Renal pelvis (tissue), 4 donors: ENCODE results near the gene IKZF3. TPM values are rescaled to one million over a fixed set of nuclear protein-coding genes. Genes with fewer than 3 reads are reported as not detected.
"Not testable (repeated sequence)": the region's sequence is repeated elsewhere in the genome, so short reads cannot be mapped to it uniquely, and the experiment has no call there.

Experiments
- DNase-seq: peaks from one replicate; pipeline ENCODE4 v3.0.0-alpha.2; 2013
- polyA plus RNA-seq, 3 donors: library from polyadenylated mRNA; unstranded; fragments of 120-200 nt; gene quantifications; one replicate each; pipeline ENCODE4 v1.2.1, GENCODE V29; 2013; ENCODE audit not compliant: insufficient read length in 3 of 3

Gene IKZF3
- polyA plus RNA-seq, 3 donors: 0.23 to 0.33 (median 0.30) TPM

DNA sequence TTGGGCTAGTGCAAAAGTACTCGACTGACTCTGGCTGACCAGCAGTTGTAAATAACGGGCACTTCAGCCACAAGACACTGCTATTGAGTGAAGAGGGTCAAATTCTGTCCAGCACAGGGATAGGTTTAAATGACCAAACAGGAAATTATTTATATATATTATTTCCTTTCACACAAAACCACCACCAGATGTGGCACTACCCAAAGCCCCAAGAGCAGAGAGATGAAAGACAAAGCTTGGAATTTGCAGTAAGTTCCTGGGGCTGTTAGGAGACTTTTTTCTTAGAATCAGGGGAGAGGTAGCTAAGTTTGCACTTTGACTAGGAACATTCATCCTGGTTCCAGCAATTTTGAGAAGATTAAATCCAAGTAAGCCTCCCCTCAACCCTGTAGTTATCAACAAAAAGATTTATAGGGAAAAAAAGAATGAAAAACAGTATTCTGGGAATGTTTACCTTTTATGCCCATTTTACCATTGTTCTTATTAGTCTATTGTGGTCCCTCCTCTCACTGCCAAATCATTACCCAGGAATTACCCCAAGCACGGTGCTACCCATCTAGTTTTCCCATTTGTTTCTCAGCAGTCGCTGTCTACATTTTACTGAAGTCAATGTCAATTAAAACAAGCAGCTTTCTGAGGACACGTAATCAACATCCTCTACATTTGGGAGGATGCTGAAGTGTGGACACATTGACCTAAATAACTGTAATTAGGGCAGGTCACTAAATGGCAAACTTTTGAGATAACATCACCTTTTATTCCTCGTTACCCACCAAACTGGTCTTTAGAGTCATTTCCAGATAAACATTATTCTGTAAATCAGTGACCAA is 82.9 kb downstream of the IKZF3 start:
- no peak for DNase-seq

DNA sequence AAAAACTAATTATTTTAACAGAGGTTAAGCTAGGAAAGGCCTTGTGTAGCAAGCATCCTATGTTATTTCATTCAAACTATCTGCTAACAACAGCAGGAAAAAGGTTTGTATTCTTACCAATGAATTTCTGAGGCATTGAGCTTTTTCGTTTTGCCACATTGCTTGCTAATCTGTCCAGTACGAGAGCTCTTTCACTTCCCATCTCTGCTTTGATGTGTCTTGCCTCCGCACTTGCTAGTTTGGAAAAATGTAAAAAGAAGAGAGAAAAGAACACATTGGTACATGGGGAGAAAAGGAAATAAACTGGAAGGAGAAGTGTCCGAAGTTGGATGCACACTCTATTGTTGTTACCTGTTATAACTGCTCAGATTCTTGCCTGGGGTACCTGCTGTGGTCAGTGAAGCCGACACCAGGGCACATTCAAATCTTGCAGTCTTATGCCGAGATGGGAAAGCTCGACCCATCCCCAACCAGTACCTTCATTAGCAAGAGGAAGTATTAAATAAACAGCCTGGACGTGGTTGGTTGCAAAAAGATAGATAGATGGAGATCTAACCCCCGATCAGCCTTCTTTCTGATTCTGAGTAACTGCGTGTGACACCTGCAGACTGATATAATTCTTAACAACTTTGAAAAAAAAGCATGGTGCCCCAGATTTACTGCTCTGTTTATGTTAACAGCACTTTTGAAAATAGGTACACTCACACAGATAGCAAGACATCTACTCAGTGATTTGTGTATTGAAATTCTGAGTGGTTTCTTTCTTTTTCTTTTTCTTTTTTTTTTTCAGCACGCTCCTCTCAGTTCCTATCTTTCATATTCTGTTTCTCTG is 86.4 kb downstream of the IKZF3 start:
- no peak for DNase-seq

DNA sequence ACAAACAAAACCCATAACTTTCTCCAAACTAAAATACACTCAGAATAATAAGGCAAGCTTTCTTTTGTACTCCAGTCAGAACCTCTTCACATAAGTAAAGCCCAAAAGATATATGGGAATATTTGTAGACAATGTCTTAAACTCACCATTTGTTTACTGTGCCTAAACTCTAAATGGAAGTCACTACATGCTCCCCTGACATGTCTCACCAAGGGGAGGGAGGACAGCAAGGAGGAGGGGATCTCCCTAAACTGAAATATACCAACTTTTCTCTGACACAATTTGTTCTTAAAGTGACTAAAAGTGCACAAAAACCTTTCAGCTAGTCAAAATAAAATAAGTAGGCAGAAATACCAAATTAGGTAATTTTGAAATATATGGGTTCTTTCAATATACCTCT is 87.9 kb downstream of the IKZF3 start:
- DNase-seq: no peak

DNA sequence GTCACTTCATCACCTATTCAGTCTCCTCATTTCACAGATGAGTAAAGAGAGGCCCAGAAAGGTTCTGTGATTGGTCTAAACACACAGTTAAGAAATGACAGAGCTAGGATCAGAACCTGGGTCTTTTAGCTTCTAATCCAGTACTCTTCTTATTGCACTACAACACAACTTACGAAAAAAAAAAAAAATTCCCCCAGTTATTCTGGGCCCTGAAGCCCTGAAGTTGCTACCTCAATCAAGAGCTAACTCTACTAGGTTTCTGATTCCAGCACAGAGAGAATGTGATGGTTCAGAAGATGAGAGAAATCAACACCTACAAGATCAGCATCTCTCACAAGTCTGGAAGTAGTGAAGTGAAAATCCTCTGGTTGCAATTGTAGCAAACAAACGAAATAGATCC is 89.1 kb downstream of the IKZF3 start:
- no peak for DNase-seq

DNA sequence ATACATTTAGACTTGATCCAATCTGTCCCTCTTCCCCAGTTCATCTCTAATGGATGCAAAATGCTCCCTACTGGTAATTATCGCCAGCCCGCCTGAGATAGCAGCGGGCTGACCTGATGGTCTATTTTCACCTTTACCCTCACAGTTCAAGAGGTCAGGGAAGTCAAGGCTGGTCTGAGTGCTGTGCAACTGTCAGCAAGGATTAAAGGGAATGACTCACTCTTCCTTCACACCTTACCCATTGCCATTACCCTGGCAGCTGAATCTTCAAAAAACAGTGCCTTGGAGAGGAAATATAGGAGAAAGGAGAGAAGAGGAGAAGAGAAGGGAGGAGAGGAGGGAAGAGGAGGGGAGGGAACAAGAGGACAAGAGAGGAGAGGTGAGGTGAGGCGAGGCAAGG is 90.1 kb downstream of the IKZF3 start:
- no peak for DNase-seq

DNA sequence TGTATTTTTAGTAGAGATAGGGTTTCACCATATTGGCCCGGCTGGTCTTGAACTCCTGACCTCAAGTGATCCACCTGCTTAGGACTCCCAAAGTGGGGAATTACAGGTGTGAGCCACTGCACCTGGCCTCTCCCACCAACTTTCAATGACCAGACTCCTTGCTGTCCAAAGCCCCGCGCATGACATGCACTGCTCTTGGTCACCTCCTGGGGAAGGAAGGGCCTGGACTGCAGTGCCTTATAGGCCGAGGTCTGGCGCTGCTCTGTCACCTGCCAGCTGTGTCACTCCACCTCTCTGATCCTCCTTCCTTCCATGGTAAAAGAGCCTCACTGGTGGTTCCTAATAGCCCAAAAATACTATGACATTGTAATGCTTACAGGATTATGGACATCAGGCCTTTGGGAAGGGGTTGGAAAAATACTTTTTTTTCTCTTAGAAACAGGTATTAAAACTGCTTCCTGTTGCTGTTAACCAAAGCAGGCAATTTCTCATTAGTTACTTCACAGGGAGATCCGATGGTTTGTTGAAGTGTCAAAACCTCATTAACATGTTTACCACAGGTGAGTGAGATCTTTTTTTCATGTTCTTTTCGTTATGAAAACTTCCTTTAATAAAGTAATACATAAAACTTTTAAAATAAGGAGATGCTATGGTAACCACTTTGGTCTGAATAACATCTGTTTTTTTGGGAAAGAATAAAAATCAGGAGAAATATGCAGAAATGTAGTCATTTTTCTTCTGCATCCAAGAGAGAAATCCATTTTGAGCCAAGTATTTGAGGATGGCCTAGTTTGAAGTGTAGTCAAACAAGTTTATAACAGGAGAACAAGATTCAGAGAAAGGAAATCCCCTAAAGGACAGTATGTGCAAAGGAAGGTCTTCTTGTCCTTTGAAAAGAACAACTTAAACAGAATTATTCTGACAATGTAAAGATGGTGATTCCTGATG is 90.9 kb downstream of the IKZF3 start:
- no peak for DNase-seq

DNA sequence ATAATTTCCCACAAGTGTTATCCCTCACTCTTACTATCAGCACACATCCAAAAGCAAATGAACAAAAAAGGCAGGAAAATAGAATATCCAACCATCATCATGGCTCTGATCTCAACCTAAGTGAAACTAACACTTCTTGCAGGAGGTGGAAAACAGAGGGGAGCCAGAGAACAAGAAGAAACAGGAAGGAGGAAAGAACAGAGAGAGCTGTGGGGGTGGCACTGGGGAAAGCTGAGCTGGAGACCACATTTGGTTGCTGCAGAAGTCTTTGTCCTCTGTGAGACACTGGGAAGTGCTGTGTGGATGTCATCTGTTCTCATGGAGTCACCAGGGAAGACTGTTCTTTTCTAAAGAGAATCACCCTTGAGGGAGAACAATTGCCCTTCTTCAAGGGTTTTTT is 91.7 kb downstream of the IKZF3 start:
- DNase-seq: no peak

DNA sequence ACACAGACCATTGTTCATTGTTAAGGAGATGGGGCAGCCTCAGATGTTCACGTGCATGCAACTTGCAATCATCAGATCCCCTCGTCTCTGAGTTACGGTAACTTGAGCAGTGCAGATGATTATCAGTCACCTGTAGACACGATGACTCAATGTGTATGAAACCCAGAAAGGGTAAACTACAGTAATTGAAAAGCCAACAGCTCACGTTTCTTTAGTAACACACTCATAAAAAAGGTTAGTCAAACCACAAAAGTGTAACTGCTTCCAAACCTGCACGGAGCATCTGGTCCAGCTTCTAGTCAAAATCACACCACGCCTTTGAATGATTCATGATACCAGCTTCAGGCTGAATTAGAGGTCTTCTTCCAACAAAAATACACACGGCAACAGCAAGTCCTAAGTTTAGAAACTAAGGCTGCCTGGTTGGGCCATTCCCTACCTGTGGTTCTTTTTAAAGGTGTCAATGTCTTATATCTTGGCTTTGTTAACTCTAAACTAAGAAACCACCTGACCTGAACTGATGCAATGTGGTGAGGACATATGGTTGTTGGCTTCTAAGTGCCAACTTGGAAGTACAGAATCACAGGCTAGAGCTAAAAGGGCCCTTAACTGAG is 94.0 kb downstream of the IKZF3 start:
- no peak for DNase-seq

DNA sequence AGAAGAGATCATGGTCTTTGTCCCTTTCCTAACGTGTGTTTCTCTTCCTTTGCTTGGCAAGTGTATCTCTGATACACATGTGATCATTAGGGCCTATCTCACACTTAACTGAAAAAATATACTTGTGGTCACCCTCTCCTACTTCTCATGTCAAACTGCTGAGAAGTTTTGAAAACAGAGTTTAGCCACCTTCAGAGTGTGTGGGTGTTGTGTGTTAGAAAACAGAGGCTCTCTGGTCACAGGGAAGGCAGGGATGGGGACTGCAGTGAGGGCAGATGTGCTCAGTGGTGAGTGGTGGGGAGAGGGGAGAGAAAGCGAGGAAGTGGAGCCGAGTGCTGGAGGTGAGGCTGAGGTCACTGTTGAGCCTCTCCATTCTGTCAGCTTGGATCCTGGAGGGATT is 97.0 kb downstream of the IKZF3 start:
- no peak for DNase-seq

DNA sequence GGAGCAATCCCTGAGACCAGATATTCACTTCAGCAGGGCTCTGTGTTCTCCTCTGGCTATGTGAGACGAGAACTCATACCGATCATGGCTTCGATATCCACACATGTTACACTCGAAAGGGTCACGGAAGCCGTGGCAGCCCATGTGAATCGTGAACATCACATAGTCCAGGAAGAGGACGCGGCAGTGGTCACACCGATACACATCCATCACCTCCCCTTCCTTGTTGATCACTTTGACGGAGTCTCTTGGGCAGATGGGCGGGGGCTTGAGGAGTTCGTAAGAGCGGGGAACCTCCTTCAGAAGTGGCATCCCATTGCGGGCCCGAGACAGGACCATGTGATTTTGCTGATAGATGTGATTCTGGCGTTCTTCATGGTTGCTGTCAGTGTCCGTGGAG is 98.3 kb downstream of the IKZF3 start:
- DNase-seq: no peak

DNA sequence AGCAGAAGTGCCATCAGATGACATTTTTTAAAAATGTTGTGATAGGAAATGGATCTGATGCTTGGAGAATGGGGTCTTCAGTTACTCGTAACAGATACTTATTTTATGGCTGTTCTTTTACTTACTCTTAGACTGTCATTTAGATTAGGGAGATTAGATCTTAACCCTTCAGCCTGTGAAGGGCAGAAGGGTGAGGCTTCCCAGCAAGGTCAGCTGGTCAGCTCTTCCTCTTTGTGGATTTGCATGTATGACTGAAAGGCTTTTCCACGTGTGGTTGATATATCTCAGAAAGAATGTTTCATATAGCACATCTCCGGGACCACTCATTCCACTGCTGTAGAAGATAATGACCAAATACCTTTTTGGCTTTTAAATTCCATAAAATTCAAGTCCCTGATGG is 98.9 kb downstream of the IKZF3 start:
- DNase-seq: no peak

DNA sequence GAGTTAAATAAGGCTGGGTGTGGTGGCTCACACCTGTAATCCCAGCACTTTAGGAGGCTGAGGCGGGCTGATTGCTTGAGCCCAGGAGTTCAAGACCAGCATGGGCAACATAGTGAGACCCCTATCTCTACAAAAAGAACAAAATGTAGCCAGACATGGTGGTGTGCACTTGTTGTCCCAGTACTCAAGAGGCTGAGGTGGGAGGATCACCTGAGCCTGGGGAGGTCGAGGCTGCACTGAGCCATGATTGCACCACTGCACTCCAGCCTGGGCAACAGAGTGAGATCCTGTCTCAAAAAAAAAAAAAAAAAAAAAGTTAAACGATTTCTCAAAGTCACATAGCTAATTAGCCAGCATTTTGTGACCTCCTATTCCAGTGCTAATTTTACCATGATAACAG is 99.9 kb downstream of the IKZF3 start:
- not testable (repeated sequence) for DNase-seq

DNA sequence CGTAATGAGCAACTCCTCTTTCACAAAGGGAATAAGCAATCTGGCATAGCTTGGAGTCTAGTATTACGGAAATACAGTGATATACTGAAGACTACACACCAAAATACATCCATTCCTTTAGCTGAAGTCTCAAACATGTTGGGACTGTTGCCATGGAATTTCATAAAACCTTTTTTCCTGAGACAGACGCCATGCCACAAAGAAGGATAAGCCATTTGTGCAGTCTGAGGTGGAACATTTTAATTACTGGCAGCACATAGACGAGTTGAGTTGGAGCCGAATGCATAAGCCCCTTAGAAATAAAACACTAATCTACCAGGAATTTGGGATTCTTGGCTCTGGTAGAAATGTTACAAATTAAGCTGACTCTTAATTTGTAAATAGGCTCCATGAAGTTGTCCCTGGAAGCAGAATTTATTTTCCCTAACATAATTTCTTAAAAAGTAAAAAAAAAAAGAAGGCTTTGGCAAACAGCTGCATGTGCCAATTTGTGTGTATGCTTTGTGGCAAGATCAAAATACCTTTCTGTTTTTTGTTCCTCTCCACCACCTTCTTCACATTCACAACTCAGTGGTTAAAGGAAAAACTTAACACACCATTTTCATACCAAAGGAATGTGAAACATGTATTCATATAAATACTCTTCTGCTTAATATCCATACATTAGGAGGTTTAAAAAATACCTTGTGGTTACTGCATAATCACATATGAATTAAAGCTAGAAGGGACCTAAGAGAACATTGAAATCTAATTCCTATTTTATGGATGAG is 100.9 kb downstream of the IKZF3 start:
- no peak for DNase-seq

DNA sequence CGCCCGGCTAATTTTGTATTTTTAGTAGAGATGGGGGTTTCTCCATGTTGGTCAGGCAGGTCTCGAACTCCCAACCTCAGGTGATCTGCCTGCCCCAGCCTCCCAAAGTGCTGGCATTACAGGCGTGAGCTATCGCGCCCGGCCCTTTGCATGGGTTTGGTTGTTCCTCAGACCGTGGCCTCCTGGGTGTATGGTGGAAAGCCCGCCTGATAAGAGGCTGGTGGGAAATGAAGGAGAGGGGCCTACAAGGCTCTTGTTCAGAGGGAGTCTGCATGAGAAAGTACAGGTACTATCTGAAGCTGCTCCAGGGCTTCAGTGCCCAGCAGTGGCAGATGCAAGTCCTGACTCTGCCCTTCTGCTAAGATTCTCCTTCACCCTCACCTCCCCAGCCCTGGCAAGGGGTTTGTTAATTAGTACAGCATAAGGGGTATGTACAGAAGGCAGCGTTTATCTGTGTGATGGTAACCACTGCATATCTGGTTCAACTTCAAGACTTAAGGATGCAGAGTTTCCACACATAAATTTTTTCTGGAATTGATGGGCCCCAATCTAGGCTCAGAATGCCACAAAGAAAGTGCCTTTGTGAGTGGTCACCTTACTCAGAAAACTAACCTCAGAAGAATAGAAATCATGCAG is 102.1 kb downstream of the IKZF3 start:
- no peak for DNase-seq

DNA sequence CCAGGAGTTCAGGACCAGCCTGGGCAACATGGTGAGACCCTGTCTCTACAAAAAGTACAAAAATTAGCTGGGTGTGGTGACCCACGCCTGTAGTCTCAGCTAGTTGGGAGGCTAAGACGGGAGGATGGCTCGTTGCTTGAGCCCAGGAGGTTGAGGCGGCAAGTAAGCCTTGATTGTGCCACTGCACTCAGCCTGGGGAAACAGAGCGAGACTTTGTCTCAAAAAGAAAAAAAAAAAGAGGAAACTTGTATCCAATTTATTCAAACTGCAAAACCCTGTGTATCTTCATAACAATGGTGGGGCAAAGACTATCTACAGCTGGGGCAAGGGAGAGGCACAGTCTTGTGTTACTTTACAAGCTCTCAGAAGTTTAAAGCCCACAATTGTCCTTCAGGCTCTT is 104.9 kb downstream of the IKZF3 start:
- no peak for DNase-seq

DNA sequence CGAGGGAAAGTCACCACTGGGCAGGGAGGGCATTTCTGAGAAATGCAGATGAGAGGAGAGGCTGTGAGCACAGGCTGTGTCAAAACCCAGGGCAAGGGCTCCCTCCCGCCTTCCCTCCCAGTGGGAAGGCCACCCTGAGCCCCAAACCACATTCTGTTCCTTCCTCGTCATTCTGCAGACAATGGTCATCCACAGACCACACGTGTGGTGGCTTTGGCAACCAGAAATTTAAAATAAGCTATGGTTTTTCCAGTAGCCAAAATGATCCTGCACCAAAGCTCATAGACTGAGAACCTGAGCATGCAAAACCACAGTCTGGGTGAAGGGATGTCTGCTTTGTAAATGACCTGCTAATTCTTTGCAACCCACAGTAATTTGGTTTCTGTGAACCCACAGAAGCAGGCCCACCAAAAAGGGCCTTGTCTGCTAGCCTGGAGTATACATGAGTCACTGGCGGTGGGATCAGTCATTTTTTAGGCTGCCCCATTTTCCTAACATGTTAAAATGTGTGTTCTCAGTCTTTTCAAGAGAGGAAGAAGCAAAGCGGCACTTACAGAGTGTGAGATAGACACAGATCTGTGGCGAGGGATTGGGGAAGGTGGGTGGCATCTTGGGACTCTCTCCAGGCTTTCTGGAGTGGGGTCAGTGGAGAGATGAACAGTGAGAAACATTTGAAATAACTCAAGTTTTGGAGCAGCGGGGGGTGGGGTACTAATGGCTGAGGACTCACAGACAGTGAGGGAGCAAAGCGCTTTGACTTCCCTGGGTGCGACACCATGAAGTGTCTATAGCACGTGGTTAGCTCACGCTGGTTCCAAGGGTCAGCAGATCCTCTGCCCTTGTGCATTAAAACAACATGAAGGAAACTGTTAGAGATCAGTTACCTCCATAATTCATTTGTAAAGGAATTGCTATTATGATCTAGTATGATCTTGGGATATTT is 105.9 kb downstream of the IKZF3 start:
- DNase-seq: no peak

DNA sequence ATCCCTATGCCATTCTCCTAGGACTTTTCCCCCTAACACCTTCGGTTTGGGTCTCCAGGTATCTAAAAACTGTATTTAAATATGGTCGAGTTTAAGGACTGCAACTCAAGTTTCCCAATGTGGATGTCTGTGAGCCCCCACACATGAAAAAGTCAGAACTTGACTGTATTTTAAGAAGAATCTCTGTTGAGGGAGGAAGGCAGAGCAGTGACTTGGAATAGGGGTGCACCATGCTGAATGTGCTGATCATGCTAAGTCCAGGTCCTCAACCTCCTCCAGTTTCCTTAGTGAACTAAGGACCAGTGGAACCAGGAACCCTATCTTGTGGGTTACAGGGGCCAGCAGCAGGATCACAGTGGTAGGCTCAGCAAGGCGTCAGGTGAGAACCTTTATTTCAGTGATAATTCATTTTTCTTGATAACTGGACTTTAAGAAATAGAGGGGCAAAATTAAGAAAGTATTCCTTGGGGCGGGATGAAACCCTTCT is 106.9 kb downstream of the IKZF3 start:
- DNase-seq: no peak

DNA sequence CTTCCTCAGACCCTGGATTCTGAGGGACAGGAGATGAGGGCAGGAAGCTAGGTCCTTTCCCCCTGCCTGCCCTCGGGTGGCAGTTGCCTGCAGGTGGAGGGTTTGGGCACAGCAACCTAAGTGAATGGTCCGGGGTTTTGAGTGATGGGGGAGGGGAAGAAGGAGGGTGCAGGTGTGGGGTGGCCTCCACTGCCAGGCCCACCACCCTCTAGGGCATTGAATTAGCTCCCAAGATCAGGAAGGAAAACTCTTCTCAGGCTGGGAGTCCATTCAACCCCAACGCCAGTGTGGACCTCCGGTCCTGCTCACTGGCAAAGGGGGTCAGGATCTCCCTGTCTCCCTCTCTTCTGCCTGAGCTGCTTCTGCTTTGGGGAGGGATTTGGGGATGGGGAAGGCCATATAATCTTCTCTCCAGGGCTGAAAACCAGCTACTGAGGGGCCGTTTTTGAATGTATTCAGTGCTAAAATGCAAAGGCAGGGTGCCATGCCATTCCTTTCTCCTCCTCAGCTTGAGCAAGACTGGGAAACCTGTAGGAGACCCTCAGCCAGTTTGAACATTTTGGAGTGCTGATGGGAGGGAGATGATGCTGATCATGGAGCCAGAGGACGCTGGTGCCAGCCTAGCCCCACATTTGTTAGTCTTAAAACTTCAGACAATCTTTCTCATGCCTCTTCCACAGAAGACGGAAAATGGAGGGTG is 107.6 kb downstream of the IKZF3 start:
- DNase-seq: no peak
